HG02840 (cell line): ENCODE results near the gene SAA1.
"Not testable (repeated sequence)": the region's sequence is repeated elsewhere in the genome, so short reads cannot be mapped to it uniquely, and the experiment has no call there.

ENCODE experiments used
- ATAC-seq: cut with Tn5 transposase; IDR thresholded peaks from one replicate; pipeline ENCODE4 v1.9.1; 2021; ENCODE audit warnings: mild to moderate bottlenecking, moderate library complexity, moderate number of reproducible peaks; ENCODE audit not compliant: unreplicated experiment, low FRiP score

Gene SAA1

DNA sequence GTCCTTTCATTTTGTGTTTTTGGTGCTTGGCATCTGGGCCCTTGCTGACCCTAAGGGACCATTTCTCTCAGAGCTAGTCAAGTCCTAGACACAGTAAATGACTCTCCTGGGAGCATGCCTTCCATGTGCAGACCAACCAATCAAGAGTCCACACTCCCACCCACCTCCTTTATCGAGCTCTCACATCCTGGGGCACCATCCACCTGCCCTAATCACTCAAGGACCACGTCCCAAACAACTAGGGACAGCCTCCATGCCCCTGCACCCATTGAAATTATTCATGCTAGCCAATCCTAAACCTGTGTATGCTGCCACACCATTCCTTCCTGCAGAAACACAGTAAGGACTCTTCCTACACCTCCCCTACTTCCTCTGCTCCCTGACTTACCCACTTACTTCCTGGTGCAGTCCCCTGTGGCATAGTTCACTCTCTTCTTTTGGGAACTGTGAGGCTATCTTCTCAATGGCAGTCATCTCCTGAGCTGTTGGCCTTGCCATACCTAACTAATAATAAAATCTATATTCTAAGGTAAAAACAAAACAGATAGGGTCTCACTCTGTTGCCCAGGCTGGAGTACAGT, 11.2 kb upstream of the SAA1 start:
- no peak for ATAC-seq

DNA sequence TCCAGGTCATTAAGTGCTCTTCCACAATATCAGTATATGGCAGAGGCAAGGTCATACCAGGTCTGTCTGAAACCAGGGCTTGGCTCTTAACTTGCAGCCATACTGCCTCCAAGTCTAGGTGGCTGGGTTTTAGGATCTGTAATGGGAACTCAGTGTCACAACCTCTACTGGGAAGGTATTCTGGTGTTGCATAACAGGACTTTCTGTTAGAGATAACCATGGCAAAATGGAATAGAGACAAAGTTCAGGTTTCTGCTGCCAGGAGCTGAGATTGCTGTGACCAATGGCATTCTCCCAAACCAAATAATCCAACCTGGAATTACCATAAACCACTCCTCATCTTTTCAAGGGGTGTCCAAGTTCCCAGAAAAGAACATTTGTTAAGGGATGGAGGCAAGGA, 6.8 kb upstream of the SAA1 start:
- ATAC-seq, result no peak

DNA sequence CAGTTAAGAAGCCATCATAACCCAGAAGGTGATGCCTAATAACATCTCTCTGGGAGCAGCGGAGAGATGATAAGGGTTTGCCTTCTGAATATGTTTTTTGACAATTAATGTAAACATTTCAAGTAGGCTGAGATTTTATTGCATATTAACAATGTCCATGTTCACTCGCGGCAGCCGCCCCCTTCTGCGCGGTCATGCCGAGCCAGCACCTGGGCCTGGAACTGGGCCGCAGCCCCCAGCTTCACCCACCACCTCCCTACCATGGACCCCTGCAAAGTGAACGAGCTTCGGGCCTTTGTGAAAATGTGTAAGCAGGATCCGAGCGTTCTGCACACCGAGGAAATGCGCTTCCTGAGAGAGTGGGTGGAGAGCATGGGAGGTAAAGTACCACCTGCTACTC, 4.3 kb upstream of the SAA1 start:
- ATAC-seq, result no peak

DNA sequence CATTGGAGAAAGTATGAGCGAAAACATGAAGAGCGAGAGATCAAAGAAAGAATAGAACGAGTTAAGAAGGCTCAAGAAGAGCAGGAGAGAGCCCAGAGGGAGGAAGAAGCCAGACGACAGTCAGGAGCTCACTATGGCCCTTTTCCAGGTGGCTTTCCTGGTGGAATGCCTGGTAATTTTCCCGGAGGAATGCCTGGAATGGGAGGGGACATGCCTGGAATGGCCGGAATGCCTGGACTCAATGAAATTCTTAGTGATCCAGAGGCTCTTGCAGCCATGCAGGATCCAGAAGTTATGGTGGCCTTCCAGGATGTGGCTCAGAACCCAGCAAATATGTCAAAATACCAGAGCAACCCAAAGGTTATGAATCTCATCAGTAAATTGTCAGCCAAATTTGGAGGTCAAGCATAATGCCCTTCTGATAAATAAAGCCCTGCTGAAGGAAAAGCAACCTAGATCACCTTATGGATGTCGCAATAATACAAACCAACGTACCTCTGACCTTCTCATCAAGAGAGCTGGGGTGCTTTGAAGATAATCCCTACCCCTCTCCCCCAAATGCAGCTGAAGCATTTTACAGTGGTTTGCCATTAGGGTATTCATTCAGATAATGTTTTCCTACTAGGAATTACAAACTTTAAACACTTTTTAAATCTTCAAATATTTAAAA, 3.2 kb upstream of the SAA1 start:
- not testable (repeated sequence) for ATAC-seq

DNA sequence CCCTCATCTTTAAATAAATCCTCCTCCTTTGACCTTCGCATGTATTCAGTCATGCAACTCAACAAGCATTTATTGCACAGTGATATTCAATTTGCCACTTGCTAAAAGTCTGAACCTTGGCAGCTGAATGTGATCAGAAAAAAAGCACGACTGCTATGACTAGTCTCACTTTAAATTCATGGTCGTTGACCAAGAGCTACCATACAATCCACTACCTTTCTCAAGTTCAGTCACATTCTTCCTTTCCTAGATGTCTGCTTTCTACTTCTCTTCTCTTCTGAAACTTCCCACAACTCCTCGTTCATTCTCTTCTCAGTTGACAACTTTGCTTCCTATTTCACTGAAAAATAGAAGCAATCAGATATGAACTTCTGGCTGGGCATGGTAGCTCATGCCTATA, 2.0 kb upstream of the SAA1 start:
- ATAC-seq, result no peak

DNA sequence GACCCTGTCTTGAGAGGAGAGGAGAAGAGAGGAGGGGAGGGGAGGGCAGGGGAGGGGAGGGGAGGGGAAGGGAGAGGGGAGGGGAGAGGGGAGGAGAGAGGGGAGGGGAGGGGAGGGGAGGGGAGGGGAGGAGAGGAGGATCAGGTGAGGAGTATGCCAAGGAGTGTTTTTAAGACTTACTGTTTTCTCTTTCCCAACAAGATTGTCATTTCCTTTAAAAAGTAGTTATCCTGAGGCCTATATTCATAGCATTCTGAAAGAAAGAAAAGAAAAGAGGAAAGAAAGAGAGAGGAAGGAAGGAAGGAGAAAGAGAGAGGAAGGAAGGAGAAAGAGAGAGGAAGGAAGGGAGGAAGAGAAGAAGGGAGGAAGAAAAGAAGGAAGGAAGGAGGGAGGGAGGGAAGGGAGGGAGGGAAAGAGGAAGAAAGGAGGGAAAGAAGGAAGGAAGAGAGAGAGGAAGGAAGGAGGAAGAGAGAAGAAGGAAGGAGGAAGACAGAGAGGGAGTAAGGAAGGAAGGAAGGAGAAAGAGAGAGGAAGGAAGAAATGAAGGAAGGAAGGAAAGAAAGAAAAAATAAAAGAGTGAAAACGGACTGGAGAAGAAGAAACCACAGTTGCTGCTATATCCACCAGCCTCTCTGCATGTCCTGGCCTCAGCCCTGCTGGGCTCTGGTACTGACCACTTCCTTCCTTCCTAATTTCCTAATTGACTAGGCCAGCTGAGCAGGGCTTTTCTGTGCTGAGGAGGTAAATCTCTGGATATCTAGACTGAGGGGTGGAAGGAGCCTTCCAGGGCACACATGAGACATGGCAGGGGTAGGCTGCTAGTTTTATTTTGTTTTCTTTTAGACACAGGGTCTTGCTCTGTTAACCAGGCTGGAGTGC, 1.1 kb upstream of the SAA1 start:
- ATAC-seq, result no peak

DNA sequence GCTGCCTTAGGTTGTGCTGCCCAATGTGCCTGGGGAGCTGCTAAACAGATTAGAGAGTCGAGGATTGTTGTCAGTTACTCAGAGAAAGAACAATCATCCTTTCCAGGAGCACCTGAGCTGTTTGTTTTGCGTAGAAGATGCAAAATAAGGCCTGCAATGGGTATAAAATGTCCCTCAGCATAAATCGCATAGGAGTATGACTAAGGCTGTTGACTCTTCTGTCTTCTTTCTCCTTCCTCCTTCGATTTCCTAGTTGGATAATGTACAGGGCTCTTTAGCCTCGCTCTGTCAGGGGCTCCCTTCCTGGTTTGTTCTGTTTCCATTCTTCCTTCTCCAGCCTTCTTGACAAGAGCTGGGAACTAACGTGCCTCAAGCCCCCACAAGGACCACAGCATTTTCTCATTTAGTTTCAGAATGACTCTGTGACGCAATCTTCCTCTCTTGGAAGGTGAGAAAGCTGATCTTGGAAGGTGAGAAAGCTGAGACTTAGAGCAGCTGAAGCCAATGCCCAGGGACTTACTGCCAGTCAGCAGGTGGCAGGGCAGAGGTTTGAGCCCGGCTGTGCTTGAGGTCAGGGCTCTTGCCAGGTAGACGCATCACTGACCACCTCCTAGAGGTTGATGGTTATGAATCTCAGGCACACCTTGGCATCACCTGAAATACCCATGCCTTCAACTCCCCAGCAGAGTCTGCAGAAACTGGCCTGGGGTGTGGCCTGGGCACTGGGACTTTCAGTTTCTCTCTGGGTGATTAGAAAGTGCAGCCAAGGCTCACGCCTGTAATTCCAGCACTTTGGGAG, 1.5 kb downstream of the SAA1 start:
- ATAC-seq, result not testable (repeated sequence)

DNA sequence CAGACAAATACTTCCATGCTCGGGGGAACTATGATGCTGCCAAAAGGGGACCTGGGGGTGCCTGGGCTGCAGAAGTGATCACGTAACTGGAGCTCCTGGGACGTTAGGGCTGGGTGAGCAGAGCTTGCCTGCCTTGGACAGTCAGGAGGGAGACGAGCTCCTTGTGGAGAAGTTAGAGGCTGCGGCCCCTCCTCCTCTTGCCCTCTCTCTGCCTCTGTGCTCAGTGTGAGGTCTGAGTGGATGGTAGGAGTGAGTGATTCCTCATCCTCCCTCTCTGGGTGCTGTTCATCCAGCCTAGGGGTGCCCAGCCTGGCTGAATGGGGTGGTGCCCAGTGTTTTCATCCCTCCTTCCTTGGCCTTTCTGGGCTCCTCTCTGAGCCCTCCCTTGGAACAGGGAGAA, 3.2 kb downstream of the SAA1 start:
- ATAC-seq, result not testable (repeated sequence)

DNA sequence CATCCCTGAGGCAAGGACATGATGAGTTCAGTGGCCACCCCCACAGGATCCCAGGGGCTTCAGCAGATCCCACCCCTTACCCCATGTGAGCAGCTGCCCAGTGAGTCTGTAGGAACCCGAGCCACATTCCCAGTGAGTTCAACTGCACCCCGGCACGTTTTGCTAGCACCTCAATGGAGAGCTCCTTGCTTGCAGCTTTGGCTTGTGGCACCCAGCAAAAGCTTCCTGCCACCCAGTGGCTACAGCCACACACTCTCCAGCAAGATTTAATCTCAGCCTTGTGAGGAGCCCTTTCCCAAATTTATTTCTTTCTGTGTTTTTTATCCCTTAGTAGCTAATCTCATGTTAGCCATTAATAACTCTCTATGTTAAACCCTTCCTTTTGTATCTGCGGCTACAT, 4.0 kb downstream of the SAA1 start:
- no peak for ATAC-seq

DNA sequence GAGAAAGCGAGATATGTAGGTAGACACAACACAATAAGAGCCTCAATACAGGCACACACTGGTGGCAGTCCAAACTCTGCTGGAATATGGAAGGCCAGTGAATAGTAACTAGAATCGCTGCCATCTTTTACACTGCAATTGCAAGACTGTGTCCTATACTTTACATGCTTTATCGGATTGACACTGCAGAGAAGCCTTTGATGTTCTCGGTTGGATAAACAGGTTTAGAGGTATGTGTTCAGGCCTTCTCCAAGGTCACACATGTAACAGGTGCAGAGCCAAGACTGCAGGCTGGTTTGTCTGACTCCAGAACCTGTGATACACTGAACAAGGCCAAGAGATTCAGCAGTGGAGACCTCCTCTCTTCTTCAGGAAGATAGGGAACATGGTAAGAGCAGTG, 5.1 kb downstream of the SAA1 start:
- no peak for ATAC-seq

DNA sequence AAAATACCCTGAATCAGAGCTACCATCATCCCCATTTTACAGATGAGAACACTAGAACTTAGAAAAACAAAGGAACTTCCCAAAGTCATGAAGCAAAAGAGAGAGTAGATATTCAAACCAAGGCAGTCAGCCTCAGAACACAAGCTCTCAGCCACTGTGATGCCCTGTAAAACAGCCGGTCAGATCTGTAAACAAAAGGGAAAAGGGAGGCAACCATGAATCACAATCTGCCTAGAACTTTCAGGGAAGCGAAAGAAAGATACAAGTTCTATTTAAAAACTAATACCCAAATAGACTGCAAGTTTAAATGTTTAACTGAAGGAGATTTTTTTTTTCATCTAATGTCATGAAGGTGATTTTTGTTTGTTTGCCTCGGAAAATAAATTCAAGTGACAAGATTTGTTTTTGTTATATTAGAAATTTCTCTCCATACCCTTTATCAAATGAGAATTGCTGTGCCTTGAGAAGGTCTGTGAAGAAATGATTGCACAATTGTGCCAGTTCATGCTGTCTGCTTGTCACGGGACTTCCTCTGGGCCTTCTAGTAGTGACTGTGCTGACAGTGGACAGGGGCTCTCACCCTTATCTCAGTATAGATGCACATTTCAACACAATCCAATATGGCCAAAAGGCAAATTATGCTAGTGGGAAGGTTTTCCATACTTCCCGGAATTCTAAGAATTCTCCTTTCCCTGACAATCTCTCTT, 11.7 kb downstream of the SAA1 start:
- ATAC-seq, result no peak

DNA sequence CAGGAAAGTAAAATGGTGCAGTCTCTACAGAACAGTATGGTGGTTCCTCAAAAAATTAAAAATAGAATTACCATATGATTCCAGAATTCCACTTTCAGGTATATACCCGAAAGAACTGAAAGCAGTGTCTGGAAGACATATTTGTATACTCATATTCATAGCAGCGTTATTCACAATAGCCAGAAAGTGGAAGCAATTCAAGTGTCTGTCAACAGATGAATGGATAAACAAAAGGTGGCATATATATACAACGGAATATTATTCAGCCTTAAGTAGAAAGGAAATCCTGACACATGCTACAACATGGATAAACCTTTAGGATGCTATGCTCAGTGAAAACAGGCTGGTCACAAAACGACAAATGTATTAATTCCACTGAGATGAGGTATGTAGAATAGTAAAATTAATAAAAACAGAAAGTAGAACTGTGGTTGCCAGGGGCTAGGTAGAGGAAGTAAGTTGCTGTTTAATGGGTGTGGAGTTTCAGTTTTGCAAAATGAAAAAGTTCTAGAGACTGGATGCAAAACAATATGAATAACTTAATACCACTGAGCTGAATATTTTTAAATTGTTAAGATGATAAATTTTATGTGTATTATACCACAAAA, 14.5 kb downstream of the SAA1 start:
- ATAC-seq, result peak; percentile 81

DNA sequence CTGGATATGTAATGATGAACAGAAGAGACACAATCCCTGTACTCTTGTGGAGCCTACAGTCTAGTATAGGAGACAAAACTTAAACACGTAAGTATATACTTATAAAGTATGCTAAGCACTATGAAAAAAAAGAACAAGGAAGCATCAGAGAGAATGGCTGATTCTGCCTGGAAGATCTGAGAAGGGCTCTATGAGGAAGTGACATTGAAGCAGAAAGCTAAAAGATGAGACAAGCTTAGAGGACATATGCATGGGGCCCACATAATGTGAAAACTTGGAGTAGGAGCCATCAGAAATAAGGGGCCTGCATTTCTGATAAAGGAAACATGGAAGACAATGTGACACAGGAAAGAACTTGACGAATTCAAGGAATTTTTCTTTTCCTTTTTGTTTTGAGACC, 16.6 kb downstream of the SAA1 start:
- no peak for ATAC-seq

DNA sequence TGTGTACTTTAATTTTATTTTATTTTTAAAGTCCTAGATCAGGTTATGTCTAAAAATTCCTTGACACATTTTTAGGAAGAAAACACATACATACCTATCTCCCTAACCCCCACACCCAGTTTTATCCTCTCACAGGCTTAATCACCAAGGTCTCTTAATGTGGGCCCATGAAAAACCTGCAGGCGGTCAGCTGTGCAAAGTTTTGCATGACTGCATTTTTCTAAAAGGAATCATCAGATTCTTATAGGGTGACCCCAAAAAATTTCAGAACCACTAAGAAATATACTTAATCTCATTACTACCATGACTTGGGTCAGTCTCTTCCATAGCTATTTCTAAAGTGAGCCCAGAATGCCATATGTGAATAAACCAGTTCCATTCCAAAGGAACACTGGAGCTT, 19.8 kb downstream of the SAA1 start:
- ATAC-seq, result no peak

DNA sequence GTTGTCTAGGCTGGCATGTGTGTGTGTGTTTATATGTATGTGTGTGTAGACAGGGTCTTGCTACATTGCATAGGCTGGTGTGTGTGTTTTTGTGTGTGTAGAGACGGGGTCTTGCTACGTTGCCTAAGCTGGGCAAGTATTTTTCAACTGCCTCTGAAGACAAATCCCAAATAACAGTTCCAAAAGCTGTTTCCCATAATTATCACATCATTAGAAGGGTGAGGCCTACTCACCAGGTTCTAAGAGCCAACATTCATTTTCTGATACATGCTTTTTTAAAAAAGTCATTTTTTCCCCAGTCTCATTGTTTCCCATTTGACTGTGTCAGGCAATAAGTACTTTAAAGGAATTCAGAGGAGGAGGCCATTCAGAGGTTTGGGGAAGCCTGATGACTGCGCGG, 22.8 kb downstream of the SAA1 start:
- no peak for ATAC-seq

DNA sequence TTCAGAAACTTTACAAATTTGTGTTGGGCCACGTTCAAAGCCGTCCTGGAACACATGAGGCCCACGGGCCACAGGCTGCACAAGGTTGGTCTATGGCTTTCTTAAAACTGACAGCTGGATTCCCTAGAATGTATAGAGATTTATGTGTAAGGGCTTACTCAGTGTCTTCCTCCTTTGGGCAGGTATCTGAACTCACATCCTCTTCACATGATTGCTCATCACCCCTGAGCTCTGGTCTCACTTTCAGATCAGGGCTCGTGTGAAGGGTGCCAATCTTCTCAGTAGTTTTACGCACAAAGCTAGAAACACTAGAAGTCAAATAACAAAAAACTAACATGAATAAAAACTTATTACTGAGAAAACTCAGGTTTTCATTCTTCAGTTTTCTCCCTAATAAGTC, 28.8 kb downstream of the SAA1 start:
- ATAC-seq, result no peak

DNA sequence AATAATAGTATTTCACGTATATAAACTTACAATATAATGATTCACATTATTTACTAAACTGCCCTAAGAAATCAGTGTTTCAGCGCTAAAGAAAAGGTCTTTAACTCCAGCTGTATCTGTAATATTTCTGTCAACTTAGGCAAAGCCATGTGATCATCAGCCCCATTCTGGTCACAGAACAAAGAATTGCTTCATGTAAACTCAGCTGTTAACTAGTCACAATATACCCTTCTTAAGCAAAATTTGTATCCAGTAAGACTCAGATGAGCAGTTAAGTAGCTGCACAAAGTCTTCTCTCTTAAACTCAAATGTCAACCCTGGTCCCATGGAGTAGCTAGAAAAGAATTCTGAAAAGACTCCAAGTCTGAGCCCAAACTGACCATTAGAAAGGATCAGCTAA, 29.3 kb downstream of the SAA1 start:
- no peak for ATAC-seq

DNA sequence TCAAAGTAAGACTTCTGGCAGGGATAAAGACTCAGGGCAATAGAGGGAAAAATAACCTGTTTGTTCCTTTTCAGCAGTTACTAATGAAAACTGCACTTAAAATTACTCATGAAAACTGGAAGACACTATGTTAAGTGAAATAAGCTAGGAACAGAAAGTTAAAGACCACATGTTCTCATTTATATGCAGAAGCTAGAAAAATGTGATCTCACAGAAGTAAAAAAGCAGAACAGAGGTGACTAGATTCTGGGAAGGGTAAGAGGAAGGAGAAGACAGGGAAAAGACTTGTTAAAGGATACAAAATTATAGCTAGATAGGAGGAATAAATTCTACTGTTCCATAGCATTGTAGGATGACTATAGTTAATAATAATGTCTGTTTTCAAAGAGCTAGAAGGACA, 33.7 kb downstream of the SAA1 start:
- ATAC-seq, result no peak

DNA sequence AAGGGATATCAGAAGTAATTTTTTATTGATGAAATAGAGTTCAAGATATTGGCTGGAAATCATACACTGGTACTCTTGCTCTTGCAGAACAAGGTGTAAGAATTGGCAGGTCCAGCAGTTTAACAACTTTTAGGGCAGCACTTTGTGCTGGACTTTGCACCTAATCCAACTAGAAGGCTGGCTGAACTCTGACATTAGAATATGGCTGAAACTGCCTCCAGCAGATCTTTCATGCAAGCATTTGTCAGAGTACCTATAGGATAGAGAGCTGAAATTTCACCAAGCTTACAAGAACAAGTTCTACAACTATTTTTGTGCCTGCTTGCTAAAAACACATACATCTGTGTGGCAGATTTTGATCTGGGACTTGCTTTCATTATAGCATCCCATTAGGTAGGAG, 38.7 kb downstream of the SAA1 start:
- ATAC-seq, result no peak
